Left forelimb (tissue), 1 donor: ENCODE results near the gene TMED4.
"Not testable (repeated sequence)": the region's sequence is repeated elsewhere in the genome, so short reads cannot be mapped to it uniquely, and the experiment has no call there.

Source experiments
- DNase-seq: peaks from one replicate; pipeline ENCODE4 v3.0.0-alpha.2; 2018; ENCODE audit warnings: low spot score

TMED4 gene

GRCh38 chr7:44568771-44569560, 13.1 kb downstream of the TMED4 start:
- DNase-seq, result no peak

- no peak for DNase-seq
Measured at GRCh38 chr7:44567884-44568283, 14.1 kb downstream of the TMED4 start.

- DNase-seq, result no peak
Measured at GRCh38 chr7:44566680-44567079, 15.4 kb downstream of the TMED4 start.

GRCh38 chr7:44565795-44566559, 16.1 kb downstream of the TMED4 start:
- DNase-seq, result no peak

GRCh38 chr7:44565097-44565794, 16.8 kb downstream of the TMED4 start:
- no peak for DNase-seq

- no peak for DNase-seq
Measured at GRCh38 chr7:44564606-44565005, 17.4 kb downstream of the TMED4 start.

- DNase-seq, result no peak
Measured at GRCh38 chr7:44563171-44563679, 18.8 kb downstream of the TMED4 start.

GRCh38 chr7:44562622-44562962, 19.4 kb downstream of the TMED4 start:
- not testable (repeated sequence) for DNase-seq

- DNase-seq, result no peak
Measured at GRCh38 chr7:44561962-44562621, 19.9 kb downstream of the TMED4 start.

- DNase-seq, result no peak
Measured at GRCh38 chr7:44561481-44561880, 20.6 kb downstream of the TMED4 start.

- DNase-seq, result no peak
Measured at GRCh38 chr7:44559485-44559884, 22.5 kb downstream of the TMED4 start.

GRCh38 chr7:44557485-44557884, 24.5 kb downstream of the TMED4 start:
- DNase-seq, result no peak

- DNase-seq, result no peak
Measured at GRCh38 chr7:44555350-44555749, 26.7 kb downstream of the TMED4 start.

- not testable (repeated sequence) for DNase-seq
Measured at GRCh38 chr7:44552473-44553005, 29.5 kb downstream of the TMED4 start.

- DNase-seq, result no peak
Measured at GRCh38 chr7:44549457-44549856, 32.6 kb downstream of the TMED4 start.

- no peak for DNase-seq
Measured at GRCh38 chr7:44548893-44549292, 33.1 kb downstream of the TMED4 start.

- no peak for DNase-seq
Measured at GRCh38 chr7:44547536-44548231, 34.3 kb downstream of the TMED4 start.

GRCh38 chr7:44541876-44542610, 40.0 kb downstream of the TMED4 start:
- no peak for DNase-seq

- no peak for DNase-seq
Measured at GRCh38 chr7:44541028-44541869, 40.8 kb downstream of the TMED4 start, which contains the start of gene NPC1L1. TSS of gene NPC1L1 (minus strand) at chr7:44541330. CDS start at chr7:44541259, 71 bp downstream.
